Aorta (tissue), 5 donors: ENCODE results near the gene RAB6A. TPM values are rescaled to one million over a fixed set of nuclear protein-coding genes. Genes with fewer than 3 reads are reported as not detected.
A peak's percentile ranks its signal among the peaks of the same experiment; 100 is the strongest.
"Not testable (repeated sequence)": the region's sequence is repeated elsewhere in the genome, so short reads cannot be mapped to it uniquely, and the experiment has no call there.

Experiments used
- ATAC-seq: fragments of 200-7000 bp; cut with Tn5 transposase; one replicate; pipeline ENCODE4 v1.9.1; 2022; ENCODE audit warnings: moderate library complexity; ENCODE audit not compliant: low FRiP score
- DNase-seq, 2 donors: peaks; one replicate each; pipeline ENCODE4 v3.0.0-alpha.2; 2020
- H3K27ac ChIP-seq, 2 donors: one replicate each; pipeline ENCODE4 v1.5.1; 2013; ENCODE audit warnings: low read length in 2 of 2, mild to moderate bottlenecking in 2 of 2, moderate library complexity in 2 of 2, control low read depth in 1 of 2, inconsistent platforms in 1 of 2, low read depth in 1 of 2
- H3K27me3 ChIP-seq, 2 donors: one replicate each; pipeline ENCODE4 v1.6.1; 2013; ENCODE audit warnings: control low read depth in 1 of 2, low read length in 1 of 2, mild to moderate bottlenecking in 1 of 2, moderate library complexity in 1 of 2; ENCODE audit not compliant: insufficient read depth in 2 of 2, control insufficient read depth in 1 of 2
- H3K36me3 ChIP-seq, 2 donors: one replicate each; pipeline ENCODE4 v1.6.1; 2013; ENCODE audit warnings: control low read depth in 1 of 2, low read length in 1 of 2, mild to moderate bottlenecking in 1 of 2; ENCODE audit not compliant: insufficient read depth in 2 of 2, control insufficient read depth in 1 of 2
- H3K4me1 ChIP-seq, 2 donors: one replicate each; pipeline ENCODE4 v1.6.1; 2013; ENCODE audit warnings: low read length in 2 of 2, control low read depth in 1 of 2, mild to moderate bottlenecking in 1 of 2, moderate library complexity in 1 of 2; ENCODE audit not compliant: insufficient read depth in 2 of 2, control insufficient read depth in 1 of 2
- H3K4me3 ChIP-seq, 2 donors: one replicate each; pipeline ENCODE4 v1.5.1; 2013; ENCODE audit warnings: low read length in 2 of 2, control low read depth in 1 of 2, mild to moderate bottlenecking in 1 of 2
- H3K9me3 ChIP-seq: one replicate; pipeline ENCODE4 v1.6.1; 2013; ENCODE audit warnings: mild to moderate bottlenecking, low read length; ENCODE audit not compliant: control insufficient read depth
- WGBS, 2 donors: extraction: QIAGEN DNeasy Blood & Tissue Kit; methylation state at CpG; one replicate each; pipeline ENCODE4 v1.1.7; 2013; 5-methylcytosine and 5-hydroxymethylcytosine counted together
- intact Hi-C, 2 donors: fragments of 100-400 bp; cut with DNase I; formaldehyde crosslinking; loops; one replicate each; pipeline versions ENCODE4 v1.14.2 to v1.15.0; 2022
- polyA plus RNA-seq, 2 donors: library from polyadenylated mRNA; stranded (reverse); fragments of 200-250 nt; gene quantifications; one replicate each; pipeline ENCODE4 v1.2.3, GENCODE V29; 2013
- total RNA-seq, 2 donors: library from RNA; stranded (reverse); fragmentation: NEBNext Ultra II Directional; extraction: Animal tissue kit (Norgen Biotek cat#: 25700); gene quantifications; one replicate each; pipeline ENCODE4 v1.2.1, GENCODE V29; 2021
- donor health status: healthy with polysubstance abuse.
- donor health status: Bipolar disorder and iron deficiency.
- donor health status: DM: no; HTN: no; CAD: no.
- donor health status: DM: no; HTN: no; CAD: no.
- donor health status: DM: yes; HTN: yes; CAD: no.

The RAB6A gene
- total and polyA plus RNA-seq, 4 donors: 72.1 to 158 (median 146) TPM

DNA sequence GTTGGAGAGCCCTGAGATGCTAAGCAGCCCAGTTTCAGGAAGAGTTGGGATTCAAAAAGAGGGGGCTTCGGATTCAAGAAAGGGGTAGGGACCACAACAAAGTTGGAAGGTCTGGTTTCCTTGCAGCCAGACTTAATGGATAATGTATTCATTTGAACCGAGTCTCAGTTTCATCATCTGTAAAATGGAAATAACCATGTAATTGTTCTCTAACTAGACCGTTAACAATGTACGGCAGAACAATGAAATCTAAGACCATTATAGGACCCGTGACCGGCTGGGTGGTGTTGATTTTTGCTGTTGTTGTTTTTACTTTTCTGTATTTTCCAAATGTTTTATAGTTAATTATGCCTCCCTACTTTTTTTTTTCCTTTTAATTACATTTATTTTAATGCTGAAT, 20.4 kb upstream of the RAB6A start:
- 89 to 93% methylated on average over 6 of the region's 6 CpGs for WGBS, 2 donors
- intact Hi-C loops: no loop called here

DNA sequence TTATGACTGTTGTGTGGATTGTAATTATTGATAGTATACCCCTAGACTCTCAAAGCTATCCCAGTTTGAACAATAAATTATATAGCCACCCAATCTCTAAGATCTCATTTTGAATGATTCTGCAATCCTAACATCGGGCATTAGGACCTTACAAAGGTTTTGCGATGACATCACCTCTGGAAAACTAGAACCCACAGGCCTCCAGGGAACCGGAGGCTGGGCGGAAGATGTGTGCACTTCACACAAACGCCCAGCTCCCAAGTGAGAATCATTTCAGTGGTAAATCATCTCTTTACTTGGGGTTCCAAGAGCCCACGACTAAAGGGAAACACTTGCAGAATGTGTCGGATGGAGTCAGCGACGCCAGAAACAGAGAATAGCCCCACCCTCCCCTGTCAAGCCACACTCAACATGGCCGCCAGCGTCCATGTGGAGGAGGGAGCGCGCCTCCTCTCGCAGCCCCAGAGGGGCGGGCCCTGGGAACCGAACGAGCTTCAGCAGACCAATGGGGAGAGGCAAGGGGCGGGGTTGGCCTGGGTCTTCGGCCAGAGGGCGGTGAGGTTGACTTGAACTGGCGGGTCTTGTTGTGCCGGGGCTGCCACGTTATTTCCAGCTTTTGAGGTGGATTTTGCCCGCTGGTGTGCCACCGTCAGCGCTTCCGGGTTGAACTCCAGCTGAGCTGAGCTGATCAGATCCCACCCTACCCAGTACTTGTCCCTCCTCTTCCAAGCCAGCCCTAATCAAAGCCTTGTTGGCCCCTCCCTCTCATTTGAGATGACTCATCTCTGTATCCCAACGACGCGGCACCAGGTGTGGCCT, 18.4 kb upstream of the RAB6A start:
- no peaks in the 10 kb centered on the region for H3K27me3 ChIP-seq
- 0 to 1% methylated on average over 27 to 30 of the region's 30 CpGs for WGBS, 2 donors
- H3K4me1 ChIP-seq: no peaks in the 10 kb centered on the region
- H3K4me3 ChIP-seq: peak overlapping the region; percentile 11 to 44
- H3K9me3 ChIP-seq: no peaks in the 10 kb centered on the region
- peak; percentile 100 for DNase-seq
- H3K36me3 ChIP-seq: no peaks in the 10 kb centered on the region
- intact Hi-C loops: loop anchor here (1.0 kb wide), 2 partner anchors 9 to 18 kb away; partner anchors contain the start of gene RAB6A (in 2 of the 2)
- peak; percentile 100 for ATAC-seq
- H3K27ac ChIP-seq: peak overlapping the region; percentile 62 to 64

More for the DNA sequence above, 20.4 kb upstream of the RAB6A start:
- H3K9me3 ChIP-seq: no peaks in the 10 kb centered on the region
- no peaks in the 10 kb centered on the region for H3K36me3 ChIP-seq
- no peaks in the 10 kb centered on the region for H3K27me3 ChIP-seq
- no peak overlapping the region for H3K4me3 ChIP-seq
- no peak for DNase-seq
- ATAC-seq: no peak
- no peak overlapping the region for H3K27ac ChIP-seq
- no peaks in the 10 kb centered on the region for H3K4me1 ChIP-seq

DNA sequence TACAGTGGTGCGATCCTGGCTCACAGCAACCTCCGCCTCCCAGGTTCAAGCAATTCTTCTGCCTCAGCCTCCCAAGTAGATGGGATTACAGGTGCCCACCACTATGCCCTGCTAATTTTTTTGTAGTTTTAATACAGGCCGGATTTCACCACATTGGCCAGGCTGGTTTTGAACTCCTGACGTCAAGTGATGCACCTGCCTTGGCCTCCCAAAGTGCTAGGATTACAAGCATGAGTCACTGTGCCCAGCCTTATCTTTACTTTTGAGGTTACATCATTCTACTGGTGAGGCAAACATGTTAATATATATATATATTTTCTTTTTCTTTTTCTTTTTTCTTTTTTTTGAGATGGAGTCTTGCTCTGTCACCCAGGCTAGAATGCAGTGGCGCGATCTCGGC, 9.9 kb upstream of the RAB6A start:
- H3K4me1 ChIP-seq, H3K36me3 ChIP-seq, H3K27ac ChIP-seq, ATAC-seq, H3K4me3 ChIP-seq, DNase-seq, H3K27me3 ChIP-seq, intact Hi-C loops, H3K9me3 ChIP-seq: not testable (repeated sequence)
- WGBS, 2 donors: 94 to 95% methylated on average over 7 of the region's 7 CpGs

DNA sequence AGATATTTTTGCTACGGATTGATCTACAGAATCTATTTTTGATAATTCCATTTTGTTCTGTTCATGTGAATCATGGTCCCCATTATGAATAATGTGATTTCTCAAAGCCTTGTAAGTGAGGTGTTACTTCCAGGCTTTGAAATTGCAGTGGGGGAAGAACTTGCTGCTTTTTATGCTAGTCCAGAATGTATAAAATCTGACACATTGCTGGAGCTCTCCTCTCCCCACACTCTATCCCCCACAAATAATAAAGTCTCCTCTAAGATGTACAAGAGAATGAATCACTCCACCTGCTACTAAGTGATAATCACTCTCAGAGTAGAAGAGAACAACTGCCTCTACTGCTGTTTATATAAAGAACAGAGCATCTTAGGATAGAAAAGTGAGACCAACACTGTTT, 5.9 kb upstream of the RAB6A start:
- H3K4me3 ChIP-seq: no peak overlapping the region
- intact Hi-C loops: no loop called here
- H3K9me3 ChIP-seq: no peaks in the 10 kb centered on the region
- no peak overlapping the region for H3K27ac ChIP-seq
- no peaks in the 10 kb centered on the region for H3K36me3 ChIP-seq
- 75 to 86% methylated on average over 1 of the region's 1 CpG for WGBS, 2 donors
- no peaks in the 10 kb centered on the region for H3K4me1 ChIP-seq
- no peaks in the 10 kb centered on the region for H3K27me3 ChIP-seq
- DNase-seq (no peak), ATAC-seq (no peak)

DNA sequence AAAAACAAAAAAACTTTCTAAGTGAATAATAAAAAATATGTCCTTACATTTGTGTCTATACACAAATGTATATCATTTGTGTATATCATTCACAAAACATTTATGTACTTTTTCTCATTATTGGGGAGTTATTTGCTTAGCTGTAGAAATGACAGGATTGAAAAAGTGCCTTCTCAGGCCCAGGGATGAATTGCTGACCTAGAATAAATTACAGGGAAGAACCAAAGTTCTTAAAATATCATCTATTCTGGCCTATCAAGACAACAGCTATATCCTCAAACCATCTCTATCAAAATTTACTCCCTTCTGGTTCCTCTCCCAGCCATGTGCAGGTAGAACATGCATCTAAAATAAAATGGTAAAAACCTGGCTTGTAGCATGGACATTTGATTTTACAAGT, 1.9 kb upstream of the RAB6A start:
- Histone ChIP-seq H3K4me3 (no peak overlapping the region), H3K9me3 (no peaks in the 10 kb centered on the region), H3K27me3 (no peaks in the 10 kb centered on the region), H3K36me3 (no peaks in the 10 kb centered on the region), H3K27ac (no peak overlapping the region), H3K4me1 (no peaks in the 10 kb centered on the region)
- ATAC-seq (no peak), DNase-seq (no peak)
- intact Hi-C loops: no loop called here

GRCh38 chr11:73761403-73761945, 600 bp upstream of the RAB6A start:
- no peaks in the 10 kb centered on the region for H3K9me3 ChIP-seq
- no peaks in the 10 kb centered on the region for H3K27me3 ChIP-seq
- WGBS, 2 donors: 48 to 51% methylated on average over 15 to 16 of the region's 16 CpGs
- no peaks in the 10 kb centered on the region for H3K36me3 ChIP-seq
- intact Hi-C loops: loop anchor here (1.0 kb wide), 1 partner anchor 18 kb away; no protein-coding TSS in a partner anchor
- H3K4me3 ChIP-seq: no peak overlapping the region
- DNase-seq (no peak), ATAC-seq (peak; percentile 27)
- H3K4me1 ChIP-seq: no peaks in the 10 kb centered on the region
- H3K27ac ChIP-seq: peak overlapping the region in 1 of 2 donors; percentile 41

- DNase-seq: peak; percentile 70 to 84
- no peaks in the 10 kb centered on the region for H3K36me3 ChIP-seq
- WGBS, 2 donors: 0% methylated on average over 27 to 44 of the region's 44 CpGs
These were observed 667 bp downstream of the RAB6A start for GRCh38 chr11:73760135-73760678.

DNA sequence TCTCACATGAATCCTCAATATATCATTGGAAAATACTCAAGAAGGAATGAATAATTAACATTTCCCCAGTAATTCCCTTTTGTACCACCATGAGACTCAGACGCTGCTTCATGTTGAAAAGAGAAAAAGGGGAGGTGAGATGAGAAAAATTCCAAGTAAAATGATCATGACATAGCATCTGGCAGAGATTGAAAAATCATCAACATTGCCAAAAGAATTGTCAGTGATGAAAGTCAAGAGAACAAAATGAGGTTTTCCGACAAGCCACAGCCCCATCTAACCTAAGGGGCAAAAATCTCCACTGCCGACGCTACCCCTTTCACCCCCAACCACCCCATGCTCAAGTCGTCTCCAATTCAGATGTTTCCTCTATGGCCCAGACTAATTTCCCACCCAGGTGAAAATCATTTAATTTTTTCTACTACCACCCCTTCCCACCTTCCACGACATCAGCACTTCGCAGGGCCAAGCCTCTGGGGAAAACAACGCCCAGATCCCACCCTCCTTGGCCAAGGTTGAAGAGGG, 1.2 kb downstream of the RAB6A start:
- H3K4me1 ChIP-seq: no peaks in the 10 kb centered on the region
- peak overlapping the region; percentile 87 to 96 for H3K4me3 ChIP-seq
- H3K36me3 ChIP-seq: no peaks in the 10 kb centered on the region
- no peaks in the 10 kb centered on the region for H3K27me3 ChIP-seq
- DNase-seq: no peak
- ATAC-seq: no peak
- intact Hi-C loops: no loop called here
- peak overlapping the region; percentile 71 to 84 for H3K27ac ChIP-seq
- 0 to 1% methylated on average over 8 of the region's 8 CpGs for WGBS, 2 donors
- no peaks in the 10 kb centered on the region for H3K9me3 ChIP-seq

More at GRCh38 chr11:73760135-73760678, 667 bp downstream of the RAB6A start:
- intact Hi-C loops: no loop called here
- peak overlapping the region; percentile 87 to 96 for H3K4me3 ChIP-seq
- no peaks in the 10 kb centered on the region for H3K27me3 ChIP-seq
- H3K4me1 ChIP-seq: no peaks in the 10 kb centered on the region
- peak overlapping the region; percentile 71 to 84 for H3K27ac ChIP-seq
- ATAC-seq: peak; percentile 46
- H3K9me3 ChIP-seq: no peaks in the 10 kb centered on the region
